Urinary bladder (tissue), 4 donors: ENCODE measurements around the gene MROH2B. TPM values are rescaled to one million over a fixed set of nuclear protein-coding genes. Genes with fewer than 3 reads are reported as not detected.

Experiments
- DNase-seq: peaks from one replicate; pipeline ENCODE4 v3.0.0-alpha.2; 2015; ENCODE audit errors: extremely low spot score
- H3K27ac ChIP-seq: one replicate; pipeline ENCODE4 v1.5.1; 2013; ENCODE audit warnings: low read depth, mild to moderate bottlenecking, moderate library complexity
- H3K36me3 ChIP-seq: one replicate; pipeline ENCODE4 v1.6.1; 2013; ENCODE audit warnings: mild to moderate bottlenecking, moderate library complexity; ENCODE audit not compliant: insufficient read depth
- H3K4me1 ChIP-seq: one replicate; pipeline ENCODE4 v1.6.1; 2013; ENCODE audit warnings: mild to moderate bottlenecking, moderate library complexity; ENCODE audit not compliant: insufficient read depth
- H3K4me3 ChIP-seq: one replicate; pipeline ENCODE4 v1.5.1; 2013; ENCODE audit warnings: low read depth, low read length
- WGBS: extraction: QIAGEN DNeasy Blood & Tissue Kit; methylation state at CpG from one replicate; pipeline ENCODE4 v1.1.7; 2013; 5-methylcytosine and 5-hydroxymethylcytosine counted together
- polyA plus RNA-seq: library from polyadenylated mRNA; stranded (reverse); fragments of 200-250 nt; gene quantifications from one replicate; pipeline ENCODE4 v1.2.3, GENCODE V29; 2013
- small RNA-seq: library from RNA; depleted of rRNA; stranded (forward); fragments of <200 nt; gene quantifications from one replicate; pipeline ENCODE3, GENCODE V24; 2014
- total RNA-seq: library from RNA; depleted of rRNA; stranded (reverse); fragments of >200 nt; gene quantifications from one replicate; pipeline ENCODE4 v1.2.3, GENCODE V29; 2014
- donor health status: healthy with polysubstance abuse.
- donor health status: healthy.

The MROH2B gene
- total and polyA plus RNA-seq, 2 donors = not detected

- no peak for DNase-seq
- no peak overlapping the region for H3K27ac ChIP-seq
- no peaks in the 10 kb centered on the region for H3K4me1 ChIP-seq
- H3K4me3 ChIP-seq = no peak overlapping the region
- H3K36me3 ChIP-seq = no peaks in the 10 kb centered on the region
- WGBS = 70% methylated on average over 3 of the region's 3 CpGs
Measured at GRCh38 chr5:40976041-40976440, 95.1 kb downstream of the MROH2B start.

- no peaks in the 10 kb centered on the region for H3K4me1 ChIP-seq
- H3K27ac ChIP-seq = no peak overlapping the region
- WGBS = 74% methylated on average over 3 of the region's 3 CpGs
- no peak for DNase-seq
- H3K4me3 ChIP-seq = no peak overlapping the region
- H3K36me3 ChIP-seq = no peaks in the 10 kb centered on the region
Measured at GRCh38 chr5:40973364-40974004, 97.7 kb downstream of the MROH2B start.

DNA sequence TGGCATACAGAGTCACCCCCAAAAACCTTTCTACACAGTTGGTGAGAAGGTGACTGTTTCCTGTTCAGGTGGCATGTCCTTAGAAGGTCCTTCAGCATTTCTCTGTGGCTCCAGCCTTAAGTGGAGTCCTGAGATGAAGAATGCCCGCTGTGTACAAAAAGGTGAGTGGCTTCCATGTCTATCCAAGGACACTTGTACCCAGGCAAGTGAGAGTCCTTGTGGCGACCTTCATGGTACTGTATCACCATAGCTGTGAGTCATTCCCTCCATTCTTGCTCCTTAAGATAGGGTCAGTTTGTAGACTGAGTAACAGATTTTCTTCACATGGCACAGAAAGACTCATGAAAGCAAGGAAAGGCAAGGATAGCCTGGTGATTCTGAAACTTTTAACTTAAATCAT is 98.7 kb downstream of the MROH2B start:
- DNase-seq = no peak
- no peaks in the 10 kb centered on the region for H3K4me1 ChIP-seq
- 97% methylated on average over 2 of the region's 2 CpGs for WGBS
- H3K4me3 ChIP-seq = no peak overlapping the region
- no peak overlapping the region for H3K27ac ChIP-seq
- H3K36me3 ChIP-seq = no peaks in the 10 kb centered on the region

DNA sequence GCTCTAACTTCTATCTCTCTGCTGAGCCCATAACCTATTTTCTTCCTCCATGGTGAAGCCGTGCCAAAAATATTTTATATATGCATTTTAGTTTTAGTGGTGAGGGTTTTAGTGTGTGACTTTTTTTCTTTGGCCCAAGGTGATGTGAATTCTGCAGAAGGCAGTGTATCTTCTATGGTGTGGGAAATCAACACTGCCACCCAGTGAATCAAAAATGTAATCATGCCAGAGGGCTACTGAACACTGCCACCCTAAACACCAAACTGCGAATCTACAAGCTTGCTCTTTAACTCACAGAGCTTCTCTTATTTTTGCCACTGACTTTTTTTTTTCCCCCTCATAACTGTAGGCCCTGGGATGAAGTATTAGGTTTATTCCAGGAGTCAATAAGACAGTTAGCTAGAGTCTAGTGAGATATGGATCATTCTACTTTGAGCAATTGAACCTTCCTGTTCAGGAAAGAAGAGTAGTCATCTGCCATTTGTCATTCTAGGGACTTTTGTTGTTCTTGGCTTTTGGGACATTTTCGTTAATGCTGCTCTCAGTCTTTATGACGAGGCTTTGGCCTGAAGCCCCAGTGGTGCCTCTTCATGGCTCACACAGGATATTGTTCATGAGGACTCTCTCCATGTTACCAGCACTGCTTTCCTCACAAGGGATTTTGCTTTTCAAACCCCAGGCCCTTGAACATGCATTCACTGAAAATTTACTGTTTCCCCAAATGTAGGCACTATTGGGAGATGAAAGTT is 108.8 kb downstream of the MROH2B start:
- no peaks in the 10 kb centered on the region for H3K4me1 ChIP-seq
- H3K36me3 ChIP-seq = no peaks in the 10 kb centered on the region
- H3K27ac ChIP-seq = no peak overlapping the region
- 84% methylated on average over 4 of the region's 4 CpGs for WGBS
- no peak overlapping the region for H3K4me3 ChIP-seq
- no peak for DNase-seq

DNA sequence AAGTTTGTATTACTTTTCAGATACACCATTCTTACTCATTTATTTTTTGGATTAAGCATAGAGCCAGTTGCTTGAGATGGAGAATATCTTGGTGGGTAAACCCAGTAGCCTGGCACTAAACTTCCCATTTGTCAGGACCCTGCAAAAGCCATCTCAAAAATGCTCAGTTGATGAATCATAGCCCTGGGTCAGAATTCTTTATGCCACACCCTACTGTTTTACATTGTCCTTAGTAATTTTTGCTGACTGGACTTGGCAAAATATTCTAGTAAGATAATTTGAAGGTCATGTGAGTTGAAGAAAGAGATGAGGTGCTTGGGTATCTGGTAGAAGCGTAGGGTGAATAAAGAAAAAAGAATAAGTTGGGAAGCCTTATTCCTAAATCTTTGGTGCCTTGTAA is 111.1 kb downstream of the MROH2B start:
- Histone ChIP-seq H3K4me1 (no peaks in the 10 kb centered on the region), H3K36me3 (no peaks in the 10 kb centered on the region), H3K4me3 (no peak overlapping the region), H3K27ac (no peak overlapping the region)
- no peak for DNase-seq
- 99% methylated on average over 1 of the region's 1 CpG for whole genome bisulfite sequencing

- 89% methylated on average over 5 of the region's 5 CpGs for WGBS
- DNase-seq = no peak
- no peak overlapping the region for H3K27ac ChIP-seq
Measured at GRCh38 chr5:40958811-40959210, 112.3 kb downstream of the MROH2B start.

GRCh38 chr5:40957048-40957447 is 114.1 kb downstream of the MROH2B start:
- DNase-seq = no peak
- no peaks in the 10 kb centered on the region for H3K4me1 ChIP-seq
- no peak overlapping the region for H3K27ac ChIP-seq
- H3K36me3 ChIP-seq = no peaks in the 10 kb centered on the region
- H3K4me3 ChIP-seq = no peak overlapping the region
- 92% methylated on average over 3 of the region's 3 CpGs for WGBS

More at GRCh38 chr5:40958811-40959210, 112.3 kb downstream of the MROH2B start:
- Histone ChIP-seq H3K4me3 (no peak overlapping the region), H3K4me1 (no peaks in the 10 kb centered on the region), H3K36me3 (no peaks in the 10 kb centered on the region)

DNA sequence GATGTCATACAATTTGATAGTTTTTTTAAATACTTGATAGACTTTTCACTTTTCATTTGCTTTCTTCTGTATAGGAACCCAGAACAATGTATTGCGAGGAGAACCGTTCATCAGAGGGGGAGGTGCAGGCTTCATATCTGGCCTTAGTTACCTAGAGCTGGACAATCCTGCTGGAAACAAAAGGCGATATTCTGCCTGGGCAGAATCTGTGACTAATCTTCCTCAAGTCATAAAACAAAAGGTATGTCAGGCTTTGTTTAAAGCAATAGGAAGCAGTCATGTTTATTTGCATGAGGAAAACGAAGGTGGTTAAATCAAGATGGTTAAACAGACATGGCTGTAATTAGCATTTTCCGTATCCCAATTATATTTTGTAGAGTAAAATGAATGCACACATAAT is 115.8 kb downstream of the MROH2B start:
- WGBS = 77% methylated on average over 5 of the region's 5 CpGs
- Histone ChIP-seq H3K4me3 (no peak overlapping the region), H3K36me3 (no peaks in the 10 kb centered on the region), H3K27ac (no peak overlapping the region), H3K4me1 (no peaks in the 10 kb centered on the region)
- DNase-seq = no peak

Small RNAs within 50 kb of the gene (small RNA-seq; reads per million reads assigned to genes)
- not detected for gene AC114967.1

Other genes with a start within 250 kb of the MROH2B start
- 1,380 TPM for gene RPL37, start 236.1 kb downstream of the MROH2B start, total RNA-seq
- 2,876 TPM for gene RPL37, start 236.1 kb downstream of the MROH2B start, polyA plus RNA-seq
- gene CARD6, start 230.0 kb downstream of the MROH2B start, total RNA-seq = 6.0 TPM
- 5.9 TPM for gene CARD6, start 230.0 kb downstream of the MROH2B start, polyA plus RNA-seq
- gene C7, start 161.8 kb downstream of the MROH2B start, total RNA-seq = 807 TPM
- gene C7, start 161.8 kb downstream of the MROH2B start, polyA plus RNA-seq = 609 TPM
- gene C6, start 142.2 kb upstream of the MROH2B start, total RNA-seq = 1.1 TPM
- 1.4 TPM for gene C6, start 142.2 kb upstream of the MROH2B start, polyA plus RNA-seq